Stimulated activated CD8-positive, alpha-beta memory T cell treated with anti-CD3 and anti-CD28 coated beads, Interleukin-2, amount 100 ng/mL, for 48 hours (primary cell): ENCODE results near the gene AKR1C1.
"Not testable (repeated sequence)": the region's sequence is repeated elsewhere in the genome, so short reads cannot be mapped to it uniquely, and the experiment has no call there.

Source experiments
- DNase-seq, 2 donors: peaks; one replicate each; pipeline ENCODE4 v3.0.0-alpha.2; 2020; ENCODE audit warnings: low read depth in 2 of 2

The AKR1C1 gene

DNA sequence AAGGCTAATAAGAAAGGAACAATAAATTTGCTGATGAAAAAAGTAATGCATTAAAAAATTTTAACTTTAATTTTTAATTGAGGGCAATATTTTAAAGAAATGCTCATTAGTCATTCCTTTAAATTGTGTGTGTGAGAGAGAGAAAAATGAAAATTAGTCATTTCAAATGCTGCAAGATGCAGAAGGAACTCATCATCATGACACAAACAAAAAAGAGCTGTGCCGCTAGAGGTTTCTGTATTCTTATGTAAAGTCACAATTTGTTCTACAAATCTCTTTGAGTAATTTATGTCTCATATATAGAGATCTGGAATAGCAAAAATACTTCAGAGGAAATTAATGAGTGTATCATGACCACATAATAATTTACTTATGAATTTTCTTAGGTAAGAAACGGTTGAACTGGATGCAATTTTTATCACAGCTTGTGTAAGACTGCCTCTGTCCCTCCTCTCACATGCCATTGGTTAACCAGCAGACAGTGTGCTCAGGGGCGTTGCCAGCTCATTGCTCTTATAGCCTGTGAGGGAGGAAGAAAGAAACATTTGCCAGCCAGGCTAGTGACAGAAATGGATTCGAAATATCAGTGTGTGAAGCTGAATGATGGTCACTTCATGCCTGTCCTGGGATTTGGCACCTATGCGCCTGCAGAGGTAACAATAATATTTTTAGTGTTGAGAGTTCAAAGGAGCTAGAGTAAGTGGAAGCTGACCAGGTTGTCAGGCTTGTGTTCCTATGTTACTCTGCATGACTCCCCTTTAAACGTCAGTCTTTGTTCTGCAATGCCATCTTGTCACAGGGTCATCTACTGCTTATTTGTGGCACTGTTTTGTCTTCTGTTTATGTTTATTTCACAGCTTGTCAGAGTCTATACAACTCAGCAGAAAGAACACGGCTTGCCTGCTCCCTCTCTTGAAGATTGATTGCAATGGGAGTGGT, at the start of gene AKR1C1:
TSS of gene AKR1C1 (plus strand) at position 540 of the 939 bp plus-strand sequence. CDS start at position 570, 30 bp downstream.
- not testable (repeated sequence) for DNase-seq

DNA sequence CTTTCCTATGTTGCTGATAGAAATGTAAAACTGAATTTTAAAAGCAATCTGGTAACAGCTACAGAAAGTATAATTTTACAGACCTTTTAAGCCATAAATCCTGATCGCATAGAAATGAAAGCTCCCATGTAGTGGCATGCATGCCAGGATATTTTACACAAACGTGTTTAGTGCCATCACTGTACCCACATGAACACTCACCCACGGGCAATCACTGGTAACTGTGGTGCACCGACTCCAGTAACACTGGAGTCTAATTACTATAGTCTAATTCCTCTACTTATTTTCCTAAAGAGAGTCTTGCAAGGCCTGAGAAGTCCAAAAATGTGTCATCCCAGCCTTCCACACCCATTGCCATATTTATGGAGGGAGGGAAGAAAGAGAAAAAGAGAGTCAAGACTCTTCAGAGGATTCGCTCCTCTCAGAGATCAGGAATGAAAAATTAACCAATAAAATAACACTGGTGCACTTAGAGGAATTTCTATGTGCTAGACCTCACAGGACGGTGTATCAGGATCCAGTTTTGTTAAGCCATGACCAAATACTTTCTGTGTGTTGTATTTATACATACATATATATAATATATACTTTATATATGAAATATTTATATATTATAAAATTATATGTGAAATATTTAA, 48.9 kb upstream of the AKR1C1 start:
- no peak for DNase-seq

DNA sequence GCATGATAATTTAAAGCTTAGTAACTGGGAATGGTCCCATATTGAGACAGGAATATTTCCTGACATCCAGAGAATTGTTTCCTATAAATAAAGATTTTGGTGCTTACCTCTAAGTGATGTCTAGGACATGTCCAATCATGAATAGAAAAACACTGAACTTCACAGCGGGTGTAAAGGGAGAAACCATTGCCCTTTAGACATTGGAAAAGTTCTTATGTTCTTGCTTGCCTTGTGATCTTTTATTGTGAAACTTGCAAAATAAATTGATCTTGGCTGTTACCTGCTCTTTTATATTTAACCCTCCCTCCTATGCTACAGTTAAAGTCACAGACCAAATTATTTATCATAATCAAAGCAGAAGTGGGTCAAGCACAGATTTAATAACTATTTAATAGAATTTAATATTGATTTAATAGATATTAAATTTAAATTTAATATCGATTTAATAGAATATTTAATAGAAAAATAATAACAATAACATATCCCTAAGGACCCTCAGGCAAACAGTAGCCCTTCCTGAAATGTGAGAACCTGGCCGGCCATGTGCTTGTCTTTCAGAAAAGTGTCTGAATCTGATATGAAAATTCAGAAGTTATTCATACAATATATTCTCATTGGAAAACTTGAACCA, 47.0 kb upstream of the AKR1C1 start:
- no peak for DNase-seq

DNA sequence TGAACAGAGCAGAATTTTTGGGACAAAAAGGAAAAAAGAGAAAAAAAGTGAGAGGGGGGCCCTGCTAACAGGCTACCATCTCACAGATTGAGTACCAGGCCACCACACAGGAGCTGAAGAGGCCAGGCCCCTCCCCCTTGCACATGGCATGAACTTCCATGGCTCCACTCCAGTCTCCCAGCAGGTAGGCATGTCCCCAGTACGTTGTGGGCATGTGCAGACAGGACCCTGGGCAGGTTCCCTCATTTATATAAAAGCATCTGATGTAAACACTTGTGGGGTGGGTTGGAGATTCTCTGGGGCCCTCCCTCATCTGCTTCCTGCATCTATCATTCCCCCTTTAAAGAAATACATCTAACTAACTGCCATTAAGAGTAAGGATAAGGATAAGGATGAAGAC, 45.0 kb upstream of the AKR1C1 start:
- no peak for DNase-seq

DNA sequence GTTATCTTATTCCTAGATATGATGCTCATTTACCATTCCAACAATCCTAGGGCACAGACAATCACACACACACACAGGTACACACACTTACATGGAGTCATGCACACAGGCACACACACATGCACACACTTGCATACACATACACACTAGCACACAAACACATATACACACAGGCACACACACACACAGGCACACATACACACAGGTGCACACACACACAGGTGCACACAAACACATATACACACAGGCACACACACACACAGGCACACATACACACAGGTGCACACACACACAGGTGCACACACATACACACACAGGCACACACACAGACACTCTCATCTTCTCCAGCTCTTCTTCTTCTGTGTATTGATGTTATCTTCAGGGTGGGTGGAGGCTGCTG, 38.7 kb upstream of the AKR1C1 start:
- DNase-seq = not testable (repeated sequence)

DNA sequence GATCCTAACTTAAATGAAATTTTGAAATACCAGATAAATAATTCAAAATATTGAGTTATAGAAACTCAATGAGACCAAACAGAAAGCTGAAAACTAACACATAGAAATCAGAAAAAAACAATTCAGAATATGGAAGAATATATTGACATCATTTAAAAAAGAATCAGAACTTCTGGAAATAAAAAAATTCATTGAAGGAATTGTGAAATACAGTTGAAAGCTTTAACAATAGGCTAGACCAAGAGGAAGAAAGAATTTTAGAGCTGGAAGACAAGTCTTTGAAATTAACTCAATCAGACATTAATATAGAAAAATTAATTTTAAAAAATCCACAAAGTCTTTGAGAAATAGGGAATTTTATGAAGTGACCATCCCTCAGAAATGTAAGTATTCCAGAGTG, 36.8 kb upstream of the AKR1C1 start:
- DNase-seq = no peak

DNA sequence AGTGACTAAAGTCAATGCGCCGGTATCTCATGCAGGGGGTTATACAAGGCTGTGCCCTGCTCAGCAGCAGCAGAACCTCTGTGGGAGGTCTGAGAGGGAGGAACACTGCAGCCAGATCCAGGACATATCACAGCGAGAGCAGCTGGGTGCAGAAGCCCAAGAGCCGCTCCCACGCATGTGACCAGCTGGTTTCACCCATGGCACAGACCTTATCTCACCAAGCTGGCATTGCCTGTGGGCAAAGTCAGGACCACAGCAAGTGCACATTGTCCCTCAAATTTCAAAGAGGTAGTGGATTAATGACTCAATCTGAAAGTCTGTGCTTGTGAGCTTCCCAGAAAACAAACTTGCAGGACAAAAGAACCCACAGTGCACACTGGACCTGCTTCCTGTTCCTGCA, 31.6 kb upstream of the AKR1C1 start:
- DNase-seq = no peak

DNA sequence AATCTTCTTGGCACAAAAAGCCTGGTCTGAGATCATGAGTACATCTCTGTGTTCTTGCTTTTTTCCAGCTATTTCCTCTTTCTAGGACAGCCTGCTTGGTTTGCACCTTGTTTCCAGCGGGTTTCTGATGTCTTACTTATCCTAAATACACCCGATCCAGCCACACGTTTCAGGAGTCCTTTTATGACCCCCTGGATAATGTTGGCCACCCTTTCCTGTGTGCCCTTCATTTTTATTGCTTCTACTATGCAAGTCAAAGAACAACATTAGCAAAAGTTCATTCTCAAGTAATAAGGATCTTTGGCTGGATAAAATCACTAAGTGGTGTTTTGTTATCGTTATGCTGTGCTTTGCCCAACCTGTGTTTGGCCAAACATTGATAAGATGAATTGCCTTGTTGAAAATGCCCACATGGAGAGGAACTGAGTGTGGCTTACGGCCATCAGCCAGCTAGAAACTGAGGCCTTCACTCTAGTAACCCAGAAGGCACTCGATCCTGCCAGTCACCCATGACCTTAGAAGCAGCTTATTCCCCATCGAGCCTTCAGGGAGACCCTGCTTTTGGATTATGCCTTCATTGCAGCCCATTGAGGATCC, 28.7 kb upstream of the AKR1C1 start:
- DNase-seq = no peak

DNA sequence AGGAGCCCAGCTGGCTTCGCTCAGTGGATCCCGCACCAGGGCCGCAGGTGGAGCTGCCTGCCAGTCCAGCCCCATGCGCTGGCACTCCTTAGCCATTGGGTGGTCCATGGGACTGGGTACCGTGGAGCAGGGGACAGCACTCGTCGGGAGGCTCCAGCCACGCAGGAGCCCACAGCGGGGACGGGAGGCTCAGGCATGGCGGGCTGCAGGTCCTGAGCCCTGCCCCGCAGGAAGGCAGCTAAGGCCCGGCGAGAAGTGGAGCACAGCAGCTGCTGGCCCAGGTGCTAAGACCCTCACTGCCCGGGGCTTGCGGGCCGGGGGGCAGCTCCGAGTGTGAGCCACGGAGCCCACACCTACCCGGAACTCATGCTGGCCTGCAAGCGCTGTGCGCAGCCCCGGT, 25.9 kb upstream of the AKR1C1 start:
- DNase-seq = no peak

DNA sequence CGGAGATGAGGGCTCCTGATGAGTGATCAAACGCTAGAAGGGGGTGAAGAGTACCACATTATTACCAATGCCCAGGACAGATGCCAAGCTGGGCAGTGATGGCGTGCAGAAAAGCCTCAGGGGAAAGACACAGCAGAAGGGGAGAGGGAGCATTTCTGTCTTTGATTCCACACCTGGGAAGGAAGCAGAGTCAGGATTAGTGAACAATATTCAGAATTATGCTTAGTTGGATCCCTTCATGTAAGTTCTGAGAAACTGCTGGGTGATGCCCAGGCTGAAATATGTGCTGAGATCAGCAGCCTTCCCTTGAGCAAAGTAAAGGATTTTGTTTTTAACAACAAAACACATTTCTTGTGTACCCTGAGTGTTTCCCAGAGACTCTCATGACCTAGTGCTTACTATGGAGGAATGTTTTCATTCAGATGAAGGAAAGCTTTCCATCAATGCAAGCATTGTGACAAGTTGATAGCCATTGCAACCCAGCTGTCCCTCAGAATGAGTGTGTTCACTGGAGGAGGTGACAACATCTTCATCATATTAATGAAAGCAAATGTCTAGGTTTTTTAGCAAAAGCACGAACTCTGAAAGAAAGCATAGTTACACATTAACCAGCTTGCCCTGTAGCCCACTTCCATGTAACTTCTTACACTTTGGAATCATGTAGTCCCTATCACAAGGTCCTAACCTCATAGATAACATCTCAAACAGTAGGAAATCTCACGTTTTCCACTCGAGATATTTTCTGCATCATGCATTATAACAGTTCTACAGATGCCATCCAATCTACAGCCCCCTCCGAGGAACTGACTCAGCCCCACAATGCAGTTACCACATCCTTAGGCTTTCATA, 23.8 kb upstream of the AKR1C1 start:
- no peak for DNase-seq

DNA sequence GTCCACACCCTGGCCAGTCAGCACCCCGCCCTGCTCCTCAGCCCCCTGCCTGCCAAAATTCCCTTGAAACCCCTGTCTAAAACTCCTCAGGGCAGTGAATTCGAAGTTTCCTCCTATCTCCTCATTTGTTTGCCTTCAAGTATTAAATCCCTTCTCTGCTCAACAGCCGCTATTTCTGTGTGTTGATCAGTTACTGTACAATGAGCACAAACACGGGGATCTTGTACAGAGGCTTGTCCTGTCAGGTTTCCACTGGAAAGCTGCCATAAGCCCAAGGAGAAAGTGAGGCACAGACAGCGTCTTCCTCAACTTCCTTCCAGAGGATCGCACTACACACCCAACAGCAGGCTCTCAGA, 23.2 kb upstream of the AKR1C1 start:
- not testable (repeated sequence) for DNase-seq

DNA sequence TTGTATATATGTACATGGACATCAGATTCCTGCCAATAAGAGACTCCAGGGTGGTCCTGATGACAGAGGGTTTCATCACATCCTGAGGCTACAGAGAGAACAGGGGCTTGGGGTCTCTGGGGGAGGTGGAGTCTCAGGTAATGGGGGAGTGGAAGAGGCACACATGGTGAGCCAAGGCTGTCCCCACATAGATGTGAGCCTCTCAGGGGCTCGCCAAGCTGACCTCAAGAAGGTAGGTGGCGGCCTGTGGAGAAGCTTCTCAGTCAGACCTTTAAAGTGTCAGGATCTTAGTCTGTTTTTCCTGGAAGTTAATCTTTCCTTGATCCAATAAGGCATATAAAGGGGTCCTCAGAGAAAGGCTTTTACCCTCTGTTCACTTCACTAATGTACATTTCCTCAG, 22.3 kb upstream of the AKR1C1 start:
- not testable (repeated sequence) for DNase-seq

DNA sequence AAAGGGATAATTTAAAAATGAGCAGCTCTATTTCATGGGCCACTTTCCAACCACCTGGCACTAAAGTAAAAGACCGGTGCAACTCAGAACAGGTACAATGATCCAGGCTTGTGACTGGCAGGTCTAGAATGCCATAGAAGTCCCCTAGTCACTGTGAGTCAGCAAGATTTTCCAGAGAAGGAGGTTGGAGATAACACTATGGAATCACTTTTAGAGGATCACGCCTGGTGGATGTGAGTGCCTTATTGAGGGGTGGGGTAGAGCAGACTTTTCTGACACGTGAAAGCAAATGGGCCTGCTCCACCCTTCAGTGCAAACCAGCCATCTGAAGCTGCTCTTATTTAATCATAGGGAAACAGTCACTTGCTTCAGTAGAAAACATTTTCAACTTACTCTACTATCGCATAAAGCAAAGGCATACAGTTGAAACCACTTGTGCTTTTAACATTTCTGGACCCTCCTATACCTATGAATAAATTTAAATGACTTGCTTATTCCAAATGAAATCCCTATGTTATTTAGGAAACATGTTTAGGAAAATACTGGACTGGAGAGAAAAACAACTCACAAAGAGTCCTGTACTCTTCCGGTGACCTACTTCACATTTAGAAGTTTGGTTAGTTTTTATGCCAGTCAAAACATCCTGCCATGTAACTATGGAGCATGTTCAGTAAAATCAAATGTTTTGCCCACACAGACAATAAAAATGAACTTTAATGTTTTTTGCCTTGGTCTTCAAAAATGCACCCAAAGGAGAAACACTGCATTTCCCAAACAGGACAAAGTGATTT, 21.5 kb upstream of the AKR1C1 start:
- no peak for DNase-seq

DNA sequence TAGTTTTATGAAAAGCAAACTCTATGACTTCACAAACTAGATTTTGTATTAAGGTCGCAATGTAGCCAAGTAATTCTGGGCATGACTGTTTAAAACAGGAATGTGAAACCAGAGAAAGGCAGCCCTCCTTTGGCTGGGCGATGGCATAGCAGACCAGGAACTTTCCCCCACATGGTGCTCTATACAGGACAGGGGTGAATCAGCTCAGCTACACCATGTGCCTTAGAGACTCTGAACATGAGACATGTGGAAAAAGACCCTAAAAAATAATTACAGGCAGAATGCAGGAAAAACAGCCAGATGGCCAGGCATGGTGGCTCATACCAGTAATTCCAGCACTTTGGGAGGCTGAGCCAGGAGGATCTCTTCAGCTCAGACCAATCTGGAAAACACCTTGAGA, 20.3 kb upstream of the AKR1C1 start:
- DNase-seq = not testable (repeated sequence)

DNA sequence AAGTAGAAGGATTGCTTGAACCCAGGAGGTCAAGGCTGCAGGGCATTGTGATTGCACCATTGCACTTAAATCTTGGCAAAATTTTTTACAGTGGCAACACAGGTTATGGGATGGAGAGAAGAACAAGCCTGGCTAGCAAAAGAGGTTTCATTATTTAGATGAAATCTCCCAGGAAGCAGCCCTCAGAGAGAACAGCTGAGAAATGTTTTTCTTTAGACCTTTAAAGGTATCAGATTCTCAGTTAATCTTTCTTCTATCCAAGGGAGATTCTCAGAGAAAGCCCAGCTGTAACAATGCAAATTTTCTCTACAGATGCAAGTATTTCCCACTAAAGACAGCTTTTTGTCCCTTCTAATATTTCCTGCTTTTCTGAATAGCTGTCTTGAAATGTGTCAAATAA, 19.8 kb upstream of the AKR1C1 start:
- DNase-seq = not testable (repeated sequence)

DNA sequence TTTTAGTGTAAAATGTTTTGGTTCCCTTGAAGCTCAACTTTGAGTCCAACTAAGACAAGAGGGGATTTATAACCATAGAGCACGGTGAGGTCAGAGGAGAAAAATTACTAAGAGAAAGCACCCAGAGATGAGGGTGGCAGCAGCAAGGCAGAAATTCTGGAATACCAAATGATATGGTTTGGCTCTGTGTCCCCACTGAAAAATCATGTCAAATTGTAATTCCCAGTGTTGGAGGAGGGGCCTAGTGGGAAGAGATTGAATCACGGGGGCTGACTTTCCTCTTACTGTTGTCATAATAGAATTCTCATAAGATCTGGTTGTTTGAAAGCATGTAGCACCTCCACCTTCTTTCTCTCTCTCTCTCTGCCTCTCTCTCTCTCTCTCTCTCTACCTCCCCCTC, 19.4 kb upstream of the AKR1C1 start:
- DNase-seq = no peak

DNA sequence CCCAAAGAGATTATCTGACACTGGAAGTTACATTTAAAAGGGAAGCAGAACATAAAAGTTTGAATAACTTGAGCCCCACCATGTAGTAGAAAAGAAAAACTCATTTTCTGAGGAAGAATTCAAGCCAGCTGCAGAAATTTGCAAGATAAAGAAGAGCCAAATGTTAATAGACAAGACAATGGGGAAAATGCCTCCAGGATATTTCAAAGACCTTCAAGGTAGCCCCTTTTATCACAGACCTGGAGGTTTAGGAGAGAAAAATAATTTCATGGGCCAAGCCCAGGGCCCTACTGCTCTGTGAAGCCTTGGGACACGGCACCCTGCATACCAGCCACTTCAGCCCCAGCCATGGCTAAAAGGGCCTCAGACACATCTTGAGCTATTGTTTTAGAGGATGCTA, 18.4 kb upstream of the AKR1C1 start:
- no peak for DNase-seq

DNA sequence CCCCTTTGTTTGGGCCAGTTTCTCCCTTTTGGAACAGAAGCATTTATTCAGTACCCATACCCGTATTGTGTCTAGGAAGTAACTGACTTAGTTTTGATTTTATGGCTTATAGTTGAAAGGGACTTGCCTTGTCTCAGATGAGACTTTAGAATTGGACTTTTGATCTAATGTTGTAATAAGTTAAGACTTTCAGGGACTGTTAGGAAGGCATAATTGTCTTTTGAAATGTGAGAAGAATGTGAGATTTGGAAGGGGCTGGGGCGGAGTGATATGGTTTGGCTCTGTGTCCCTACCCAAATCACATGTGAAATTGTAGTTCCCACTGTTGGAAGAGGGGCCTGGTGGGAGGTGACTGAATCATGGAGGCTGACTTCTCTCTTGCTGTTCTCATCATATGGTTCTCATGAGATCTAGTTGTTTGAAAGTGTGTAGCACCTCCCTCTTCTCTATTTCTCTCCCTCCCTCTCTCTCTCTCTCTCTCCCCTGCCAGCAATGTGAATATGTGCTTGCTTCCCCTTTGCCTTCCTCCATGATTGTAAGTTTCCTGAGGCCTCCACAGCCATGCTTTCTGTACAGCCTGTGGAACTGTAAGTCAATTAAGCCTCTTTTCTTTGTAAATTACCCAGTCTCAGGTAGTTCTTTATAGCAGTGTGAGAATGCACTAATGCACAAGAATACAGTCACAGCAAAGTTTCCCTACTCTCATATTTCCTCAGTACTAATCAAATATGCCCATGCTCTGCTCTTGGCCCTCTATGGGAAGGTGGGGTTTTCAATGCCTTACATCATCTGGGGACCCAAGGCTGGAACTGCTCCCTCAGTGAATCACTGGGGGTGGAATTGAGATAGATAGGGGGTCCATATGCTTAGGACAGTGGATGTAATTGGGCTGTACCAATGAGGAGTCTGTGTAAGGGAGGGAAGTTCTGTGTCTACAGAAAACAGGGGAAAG, 17.2 kb upstream of the AKR1C1 start:
- DNase-seq = no peak

DNA sequence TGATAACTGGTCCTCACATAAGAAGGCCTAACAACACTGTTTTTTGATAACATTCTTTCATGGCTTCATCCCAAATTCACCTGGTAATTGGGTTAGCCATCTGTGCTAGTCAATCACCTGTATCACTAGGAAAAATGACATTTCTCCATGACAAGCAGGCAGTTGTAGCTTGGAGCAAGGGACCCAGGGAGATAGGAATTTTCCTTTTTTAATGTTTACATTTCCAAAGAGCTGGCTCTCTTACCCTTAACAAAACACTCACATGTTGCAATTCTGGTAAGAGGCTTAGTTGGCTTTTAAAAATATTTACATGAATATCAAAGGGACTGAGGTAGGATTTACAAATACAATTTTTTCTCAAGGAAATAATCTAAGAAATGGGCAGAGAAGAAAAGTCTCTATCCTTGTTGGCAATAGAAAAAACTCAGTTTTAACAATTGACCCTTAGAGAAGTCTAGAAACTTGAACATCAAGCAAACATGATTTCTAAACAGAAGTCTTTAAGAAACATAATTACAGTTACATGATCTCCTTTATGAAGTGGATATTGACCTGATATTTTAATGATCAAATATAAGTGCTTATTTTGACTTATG, 16.1 kb upstream of the AKR1C1 start:
- DNase-seq = no peak
